GM19438 (cell line): ENCODE results near the gene AGAP6.
"Not testable (repeated sequence)": the region's sequence is repeated elsewhere in the genome, so short reads cannot be mapped to it uniquely, and the experiment has no call there.

ENCODE experiments used
- ATAC-seq: cut with Tn5 transposase; IDR thresholded peaks from one replicate; pipeline ENCODE4 v1.9.1; 2021; ENCODE audit warnings: low read depth; ENCODE audit not compliant: unreplicated experiment

Gene AGAP6

GRCh38 chr10:50024716-50025383, 36.6 kb downstream of the AGAP6 start:
- not testable (repeated sequence) for ATAC-seq

- ATAC-seq = no peak
Observed at GRCh38 chr10:50025627-50026026, 37.4 kb downstream of the AGAP6 start.

- ATAC-seq = no peak
Observed at GRCh38 chr10:50027195-50027594, 39.0 kb downstream of the AGAP6 start.

GRCh38 chr10:50033481-50033880, 45.3 kb downstream of the AGAP6 start:
- ATAC-seq = no peak

GRCh38 chr10:50035337-50035736, 47.1 kb downstream of the AGAP6 start:
- ATAC-seq = not testable (repeated sequence)

GRCh38 chr10:50044941-50045664, 56.9 kb downstream of the AGAP6 start:
- ATAC-seq = no peak

GRCh38 chr10:50046457-50046856, 58.3 kb downstream of the AGAP6 start:
- ATAC-seq = not testable (repeated sequence)

GRCh38 chr10:50047594-50047993, 59.4 kb downstream of the AGAP6 start:
- ATAC-seq = not testable (repeated sequence)

GRCh38 chr10:50051995-50052660, 63.9 kb downstream of the AGAP6 start:
- ATAC-seq = not testable (repeated sequence)

- ATAC-seq = not testable (repeated sequence)
Observed at GRCh38 chr10:50052778-50053376, 64.7 kb downstream of the AGAP6 start.

- not testable (repeated sequence) for ATAC-seq
Observed at GRCh38 chr10:50055494-50056292, 67.5 kb downstream of the AGAP6 start.

GRCh38 chr10:50056654-50057053, 68.4 kb downstream of the AGAP6 start:
- not testable (repeated sequence) for ATAC-seq

GRCh38 chr10:50058727-50059126, 70.5 kb downstream of the AGAP6 start:
- not testable (repeated sequence) for ATAC-seq

GRCh38 chr10:50059946-50060345, 71.7 kb downstream of the AGAP6 start:
- not testable (repeated sequence) for ATAC-seq
